NCI-H2081 treated with DMSO at 0.1 percent for 48 hours (cell line): ENCODE measurements around the gene TRPV5.

Experiments
- DNase-seq: peaks from one replicate; lab custom pipeline; 2025; lab: John Stamatoyannopoulos, UW

TRPV5 gene

GRCh38 chr7:142885311-142886230 lies 48.0 kb downstream of the TRPV5 start, which contains the start of gene TRPV6:
Gene TRPV6 (minus strand): TSS chr7:142885745.
- no peak for DNase-seq

GRCh38 chr7:142884286-142884640 lies 49.3 kb downstream of the TRPV5 start:
- DNase-seq: no peak

- DNase-seq: no peak
Observed at GRCh38 chr7:142883571-142884285, 49.8 kb downstream of the TRPV5 start.

- DNase-seq: no peak
Observed at GRCh38 chr7:142883145-142883544, 50.4 kb downstream of the TRPV5 start.

- no peak for DNase-seq
Observed at GRCh38 chr7:142882338-142882678, 51.2 kb downstream of the TRPV5 start.

GRCh38 chr7:142881586-142882337 lies 51.8 kb downstream of the TRPV5 start:
- no peak for DNase-seq

- no peak for DNase-seq
Observed at GRCh38 chr7:142880876-142881505, 52.6 kb downstream of the TRPV5 start.

- no peak for DNase-seq
Observed at GRCh38 chr7:142879060-142879459, 54.5 kb downstream of the TRPV5 start.

- no peak for DNase-seq
Observed at GRCh38 chr7:142878315-142878714, 55.2 kb downstream of the TRPV5 start.

GRCh38 chr7:142876991-142877910 lies 56.3 kb downstream of the TRPV5 start:
- no peak for DNase-seq

- no peak for DNase-seq
Observed at GRCh38 chr7:142876236-142876960, 57.1 kb downstream of the TRPV5 start.

GRCh38 chr7:142875456-142875855 lies 58.1 kb downstream of the TRPV5 start:
- no peak for DNase-seq

GRCh38 chr7:142874837-142875236 lies 58.7 kb downstream of the TRPV5 start:
- no peak for DNase-seq

GRCh38 chr7:142874409-142874808 lies 59.1 kb downstream of the TRPV5 start:
- no peak for DNase-seq

- DNase-seq: no peak
Observed at GRCh38 chr7:142873871-142874270, 59.7 kb downstream of the TRPV5 start.

- no peak for DNase-seq
Observed at GRCh38 chr7:142873281-142873784, 60.2 kb downstream of the TRPV5 start.

GRCh38 chr7:142872106-142872675 lies 61.4 kb downstream of the TRPV5 start:
- DNase-seq: no peak

- DNase-seq: no peak
Observed at GRCh38 chr7:142871260-142872105, 62.1 kb downstream of the TRPV5 start.
